B cell (primary cell): ENCODE results near the gene ZC3H12C. TPM values are rescaled to one million over a fixed set of nuclear protein-coding genes. Genes with fewer than 3 reads are reported as not detected.

Experiments
- ATAC-seq: fragments of 200-7000 bp; cut with Tn5 transposase; one replicate; pipeline ENCODE4 v1.10.0; 2021; ENCODE audit warnings: low read depth, mild to moderate bottlenecking, moderate number of reproducible peaks, moderate library complexity
- CTCF ChIA-PET: fragments of 350-600 bp; sonication (Branson Sonifier 250); formaldehyde crosslinking; loops from one replicate; lab custom pipeline; 2021; ENCODE audit warnings: antibody characterized with exemption, inconsistent platforms; lab: Charles Lee
- POLR2A ChIA-PET: fragments of 350-600 bp; sonication (Branson Sonifier 250); formaldehyde crosslinking; loops from one replicate; lab custom pipeline; 2021; ENCODE audit warnings: antibody characterized with exemption; lab: Charles Lee
- DNase-seq: peaks from one replicate; pipeline ENCODE4 v3.0.0; 2013
- H2AFZ ChIP-seq: 2 replicates; pipeline ENCODE4 v1.6.1; 2012; ENCODE audit warnings: mild to moderate bottlenecking, low read depth, low read length; ENCODE audit not compliant: insufficient read depth, poor library complexity, severe bottlenecking
- H3K27ac ChIP-seq, 2 donors: 1 replicate in 1 of 2; 2 replicates in 1 of 2; pipeline ENCODE4 v1.5.1; 2012 to 2013; ENCODE audit warnings: low read length in 2 of 2, mild to moderate bottlenecking in 2 of 2, moderate library complexity in 1 of 2
- H3K27me3 ChIP-seq, 4 experiments: fragments of 200-600 bp in 1 of 4; sonication (generic) in 1 of 4; replicated peaks in 1 of 4; 1 replicate in 2 of 4; 2 replicates in 2 of 4; pipeline versions ENCODE4 v1.6.1 to v1.7.0; 2013 to 2016; ENCODE audit warnings: low read length in 3 of 4, mild to moderate bottlenecking in 2 of 4, mixed read lengths in 1 of 4, moderate library complexity in 1 of 4; ENCODE audit not compliant: insufficient read depth in 4 of 4, control insufficient read depth in 3 of 4; ENCODE audit errors: control extremely low read depth in 1 of 4
- H3K36me3 ChIP-seq, 2 experiments: replicated peaks in 1 of 2; 1 replicate in 1 of 2; 2 replicates in 1 of 2; pipeline versions ENCODE4 v1.6.1 to v1.7.1; 2013; ENCODE audit warnings: low read length in 1 of 2; ENCODE audit not compliant: insufficient read depth in 2 of 2, control insufficient read depth in 1 of 2; ENCODE audit errors: control extremely low read depth in 1 of 2, extremely low read depth in 1 of 2
- H3K4me1 ChIP-seq, 2 donors: fragments of 200-600 bp in 1 of 2; sonication (generic) in 1 of 2; 1 replicate in 1 of 2; 2 replicates in 1 of 2; pipeline versions ENCODE4 v1.5.1 to v1.6.1; 2013 to 2017; ENCODE audit warnings: low read length in 2 of 2; ENCODE audit not compliant: control insufficient read depth in 2 of 2, insufficient read depth in 2 of 2
- H3K4me2 ChIP-seq: replicated peaks from 2 replicates; pipeline ENCODE3; 2012; ENCODE audit warnings: mild to moderate bottlenecking, low read depth, low read length; ENCODE audit not compliant: poor library complexity, severe bottlenecking
- H3K4me3 ChIP-seq, 5 experiments: fragments of 200-600 bp in 1 of 5; sonication (generic) in 1 of 5; 1 replicate in 3 of 5; 2 replicates in 2 of 5; pipeline versions ENCODE4 v1.5.1 to v1.7.0; 2011 to 2016; ENCODE audit warnings: low read length in 4 of 5, mild to moderate bottlenecking in 4 of 5, low read depth in 2 of 5, control low read depth in 1 of 5, moderate library complexity in 1 of 5; ENCODE audit not compliant: insufficient read depth in 1 of 5; ENCODE audit errors: control extremely low read depth in 1 of 5, extremely low read depth in 1 of 5
- H3K79me2 ChIP-seq: fragments of 200-600 bp; sonication (generic); one replicate; pipeline ENCODE4 v1.6.0; 2016; ENCODE audit warnings: low read length; ENCODE audit not compliant: control insufficient read depth, insufficient read depth
- H3K9ac ChIP-seq: fragments of 200-600 bp; sonication (generic); 2 replicates; pipeline ENCODE4 v1.6.1; 2017; ENCODE audit warnings: mild to moderate bottlenecking, low read length, moderate library complexity
- H3K9me3 ChIP-seq, 3 donors: one replicate each; pipeline versions ENCODE4 v1.6.1 to v1.7.1; 2013; ENCODE audit warnings: low read length in 2 of 3; ENCODE audit not compliant: control insufficient read depth in 2 of 3, insufficient read depth in 1 of 3; ENCODE audit errors: control extremely low read depth in 1 of 3
- H4K20me1 ChIP-seq: 2 replicates; pipeline ENCODE4 v1.6.0; 2012; ENCODE audit warnings: mild to moderate bottlenecking, low read length; ENCODE audit not compliant: insufficient read depth, control insufficient read depth, poor library complexity, severe bottlenecking
- H3K27ac Mint-ChIP-seq: one replicate; pipeline ENCODE4 v1.8.0; 2021; ENCODE audit warnings: mixed read lengths
- H3K27me3 Mint-ChIP-seq: one replicate; pipeline ENCODE4 v1.8.0; 2021; ENCODE audit warnings: mixed read lengths
- H3K4me1 Mint-ChIP-seq: one replicate; pipeline ENCODE4 v1.8.0; 2021; ENCODE audit warnings: mixed read lengths
- H3K4me3 Mint-ChIP-seq: one replicate; pipeline ENCODE4 v1.8.0; 2021; ENCODE audit warnings: mixed read lengths
- H3K9me3 Mint-ChIP-seq: one replicate; pipeline ENCODE4 v1.8.0; 2022; ENCODE audit warnings: mixed read lengths; ENCODE audit not compliant: insufficient read depth
- CTCF ChIP-seq: fragments of 200-600 bp; IDR thresholded peaks from one replicate; pipeline ENCODE4 v1.8.0; 2022; ENCODE audit warnings: antibody characterized with exemption, mild to moderate bottlenecking
- EZH2 ChIP-seq: IDR thresholded peaks from 2 replicates; pipeline ENCODE4 v1.6.1; 2012; ENCODE audit warnings: borderline replicate concordance, low read depth, mild to moderate bottlenecking, moderate library complexity, low read length; ENCODE audit not compliant: insufficient read depth, poor library complexity, severe bottlenecking
- WGBS: methylation state at CpG from one replicate; pipeline ENCODE4 v1.1.5; 2013; ENCODE audit warnings: missing lambda C conversion rate; ENCODE audit not compliant: insufficient coverage; 5-methylcytosine and 5-hydroxymethylcytosine counted together
- intact Hi-C: fragments of 100-400 bp; cut with micrococcal nuclease; formaldehyde crosslinking; loops from one replicate; pipeline ENCODE4 v1.10.0; 2022
- polyA plus RNA-seq: library from polyadenylated mRNA; depleted of rRNA; stranded (reverse); fragments of >200 nt; gene quantifications from 2 replicates; pipeline ENCODE4 v1.2.3, GENCODE V29; 2012
- total RNA-seq, 2 donors: library from RNA; stranded (reverse); fragments of 120-200 nt in 1 of 2; gene quantifications; 1 replicate in 1 of 2; 2 replicates in 1 of 2; pipeline versions ENCODE4 v1.2.3 to v1.2.4, GENCODE V29; 2013 to 2022

The ZC3H12C gene
- total and polyA plus RNA-seq, 2 donors (not counting 1 experiment from before 2014, with no cell fraction given) = 0.01 to 0.10 TPM

- no peak overlapping the region for H3K27ac Mint-ChIP-seq
- Histone ChIP-seq H3K27ac (no peak overlapping the region), H3K9me3 (peaks cover 0 to 5% (median 3%) of the 10 kb centered on the region in 3 donors), H3K27me3 (peaks cover 0 to 11% (median 7%) of the 10 kb centered on the region in 4 experiments), H2AFZ (no peak overlapping the region), H3K4me3 (no peak overlapping the region), H3K4me2 (no peak overlapping the region), H3K4me1 (no peaks in the 10 kb centered on the region), H4K20me1 (no peaks in the 10 kb centered on the region), H3K79me2 (no peaks in the 10 kb centered on the region), H3K9ac (no peak overlapping the region), H3K36me3 (no peaks in the 10 kb centered on the region)
- intact Hi-C loops = no loop called here
- POLR2A ChIA-PET = no interaction called here
- peaks cover 2% of the 10 kb centered on the region for H3K9me3 Mint-ChIP-seq
- TF ChIP-seq CTCF (no peak), EZH2 (no peak)
- peaks cover 54% of the 10 kb centered on the region for H3K27me3 Mint-ChIP-seq
- DNase-seq (no peak), ATAC-seq (no peak)
- WGBS = no CpG with 5 or more reads among the region's 4 CpGs
- H3K4me3 Mint-ChIP-seq = no peak overlapping the region
- H3K4me1 Mint-ChIP-seq = no peaks in the 10 kb centered on the region
- CTCF ChIA-PET = no interaction called here
Measured at GRCh38 chr11:110075847-110076208, 17.4 kb upstream of the ZC3H12C start.

- Histone ChIP-seq H3K4me3 (no peak overlapping the region), H3K9ac (no peak overlapping the region), H2AFZ (no peak overlapping the region), H3K4me2 (no peak overlapping the region), H4K20me1 (no peaks in the 10 kb centered on the region), H3K27ac (no peak overlapping the region), H3K4me1 (no peaks in the 10 kb centered on the region), H3K36me3 (no peaks in the 10 kb centered on the region), H3K79me2 (no peaks in the 10 kb centered on the region), H3K9me3 (peaks cover 0 to 5% (median 3%) of the 10 kb centered on the region in 3 donors), H3K27me3 (peaks cover 0 to 11% (median 7%) of the 10 kb centered on the region in 4 experiments)
- WGBS = no CpG with 5 or more reads among the region's 7 CpGs
- intact Hi-C loops = no loop called here
- POLR2A ChIA-PET = no interaction called here
- no peaks in the 10 kb centered on the region for H3K4me1 Mint-ChIP-seq
- CTCF ChIA-PET = no interaction called here
- H3K27me3 Mint-ChIP-seq = peaks cover 50% of the 10 kb centered on the region
- H3K9me3 Mint-ChIP-seq = peaks cover 2% of the 10 kb centered on the region
- TF ChIP-seq CTCF (no peak), EZH2 (no peak)
- H3K4me3 Mint-ChIP-seq = no peak overlapping the region
- no peak for DNase-seq
- ATAC-seq = no peak
- no peak overlapping the region for H3K27ac Mint-ChIP-seq
Measured at GRCh38 chr11:110076371-110076965, 16.7 kb upstream of the ZC3H12C start.
